ENCODE data around the gene HSPA12B. TPM values are rescaled to one million over a fixed set of nuclear protein-coding genes. Genes with fewer than 3 reads are reported as not detected.

The HSPA12B gene
- total RNA-seq, 1 donor from 2014 or later = 20.4 TPM

DNA sequence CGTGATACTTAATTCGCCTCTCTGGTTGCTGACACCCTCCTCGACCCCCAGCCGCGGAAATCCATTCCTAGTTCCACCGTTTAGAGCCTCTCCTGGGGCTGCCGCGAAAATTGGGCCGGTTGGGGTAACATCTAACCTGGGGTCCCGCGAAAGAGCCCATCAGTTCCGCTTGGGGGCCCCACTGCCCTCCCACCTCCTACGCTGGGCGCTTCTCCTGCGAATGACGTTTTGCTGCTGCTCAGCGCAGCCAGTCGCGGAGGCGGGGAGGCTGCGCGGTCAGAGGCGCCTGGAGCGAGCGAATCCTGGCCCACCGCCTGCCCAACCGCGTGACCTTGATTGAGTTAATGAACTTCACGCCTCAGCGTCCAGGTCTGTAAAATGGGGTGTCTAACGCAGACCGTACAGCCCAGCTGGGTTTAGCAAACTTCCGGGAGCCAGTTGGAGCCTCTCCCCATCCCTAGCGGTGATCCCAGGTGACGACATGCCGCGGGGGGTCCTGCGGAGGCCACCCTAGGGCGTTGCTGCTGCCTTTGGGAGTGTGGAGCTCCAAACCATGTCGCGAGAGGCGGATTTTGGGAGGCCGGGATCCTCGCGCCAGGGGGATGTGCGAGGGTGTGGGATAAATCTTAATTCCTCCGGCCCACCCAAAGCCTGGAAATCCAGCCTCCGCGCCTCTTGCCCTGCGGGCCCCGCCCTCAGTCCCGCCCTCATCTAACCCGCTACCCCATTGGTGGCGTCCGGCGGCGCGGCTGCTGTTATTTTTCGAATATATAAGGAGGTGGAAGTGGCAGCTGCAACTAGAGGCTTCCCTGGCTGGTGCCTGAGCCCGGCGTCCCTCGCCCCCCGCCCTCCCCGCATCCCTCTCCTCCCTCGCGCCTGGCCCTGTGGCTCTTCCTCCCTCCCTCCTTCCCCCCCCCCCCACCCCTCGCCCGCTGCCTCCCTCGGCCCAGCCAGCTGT, 63.3 kb downstream of the HSPA12B start, which contains the start of gene CDC25B:
CDC25B (plus strand) TSS at position 800 of the 958 bp plus-strand sequence. CDS start 222 bp downstream, outside the sequence.
- ATAC-seq (peak; percentile 95), DNase-seq (ENCODE audit: low spot score) (peak; percentile 98)
- intact Hi-C loops (cut with DNase I) = no loop called here

DNA sequence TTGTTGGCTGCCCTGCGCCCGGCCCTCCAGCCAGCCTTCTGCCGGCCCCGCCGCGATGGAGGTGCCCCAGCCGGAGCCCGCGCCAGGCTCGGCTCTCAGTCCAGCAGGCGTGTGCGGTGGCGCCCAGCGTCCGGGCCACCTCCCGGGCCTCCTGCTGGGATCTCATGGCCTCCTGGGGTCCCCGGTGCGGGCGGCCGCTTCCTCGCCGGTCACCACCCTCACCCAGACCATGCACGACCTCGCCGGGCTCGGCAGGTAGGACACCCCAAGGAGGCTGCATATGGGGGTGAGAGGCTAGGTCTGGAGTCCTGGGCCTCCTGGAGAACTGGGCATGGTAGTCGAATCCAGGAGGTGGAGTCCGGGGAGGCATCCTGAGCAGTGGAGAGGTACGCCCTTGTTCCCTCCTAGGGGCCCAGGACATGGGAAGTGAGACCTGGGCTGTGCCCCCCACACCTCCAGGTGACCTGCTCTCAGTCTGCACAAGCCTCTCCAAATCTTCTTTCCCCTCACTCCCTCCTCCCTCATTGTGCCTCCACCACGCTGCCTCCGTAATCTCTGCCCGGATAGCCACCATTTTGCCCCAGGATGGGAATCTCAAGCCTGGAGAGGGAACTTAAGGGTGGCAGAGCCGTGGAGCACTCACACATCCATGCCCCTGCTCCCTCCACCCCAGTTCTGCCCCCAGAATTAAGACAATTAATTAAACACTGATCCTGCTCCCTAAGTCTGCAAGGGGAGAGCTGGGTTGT, 64.2 kb downstream of the HSPA12B start:
- intact Hi-C loops (cut with DNase I) = no loop called here
- DNase-seq (ENCODE audit: low spot score) (no peak), ATAC-seq (no peak)

DNA sequence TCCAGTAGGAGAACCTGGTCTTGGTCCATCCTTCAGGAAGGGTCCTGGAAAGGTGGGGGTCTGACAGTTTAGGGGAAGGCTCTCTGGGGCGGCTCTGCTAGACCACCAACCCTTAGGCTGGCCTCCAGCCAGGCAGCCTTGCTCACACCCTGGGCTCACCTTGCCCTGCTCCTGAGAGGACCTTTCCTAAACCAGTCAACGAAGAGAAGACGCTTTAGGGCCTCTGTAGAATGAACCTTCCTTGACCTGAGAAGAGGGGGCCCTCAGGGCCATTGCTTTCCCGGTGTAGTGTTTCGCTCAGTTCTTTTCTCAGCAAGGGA, 64.7 kb downstream of the HSPA12B start:
- intact Hi-C loops (cut with DNase I) = no loop called here
- DNase-seq (ENCODE audit: low spot score) = no peak

GRCh38 chr20:3797592-3798372, 65.3 kb downstream of the HSPA12B start:
- DNase-seq (ENCODE audit: low spot score) (no peak), ATAC-seq (no peak)
- intact Hi-C loops (cut with DNase I) = no loop called here

More for the DNA sequence above, 64.7 kb downstream of the HSPA12B start:
- ATAC-seq = no peak

- no peak for ATAC-seq
- intact Hi-C loops (cut with DNase I) = no loop called here
- DNase-seq (ENCODE audit: low spot score) = no peak
These were observed 65.9 kb downstream of the HSPA12B start for GRCh38 chr20:3798373-3798768.

GRCh38 chr20:3798908-3799248, 66.4 kb downstream of the HSPA12B start:
- intact Hi-C loops (cut with DNase I) = no loop called here
- ATAC-seq = no peak
- DNase-seq (ENCODE audit: low spot score) = no peak

GRCh38 chr20:3800256-3800877, 67.9 kb downstream of the HSPA12B start:
- no peak for DNase-seq (ENCODE audit: low spot score)
- no peak for ATAC-seq
- intact Hi-C loops (cut with DNase I) = no loop called here

DNA sequence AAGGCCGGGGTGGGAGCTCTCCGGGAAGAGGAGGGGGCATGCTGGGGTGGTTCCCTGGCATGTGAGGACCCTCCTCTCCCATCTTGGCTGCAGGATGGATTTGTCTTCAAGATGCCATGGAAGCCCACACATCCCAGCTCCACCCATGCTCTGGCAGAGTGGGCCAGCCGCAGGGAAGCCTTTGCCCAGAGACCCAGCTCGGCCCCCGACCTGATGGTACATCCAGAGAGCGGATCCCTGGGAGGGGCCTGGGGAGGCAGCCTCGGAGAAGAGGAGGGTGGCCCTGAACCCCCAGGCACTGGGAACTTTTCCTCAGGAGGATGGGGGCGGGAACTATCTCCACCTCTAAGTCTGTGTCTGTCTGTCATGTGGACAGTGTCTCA, 68.4 kb downstream of the HSPA12B start:
- no peak for ATAC-seq
- intact Hi-C loops (cut with DNase I) = no loop called here
- no peak for DNase-seq (ENCODE audit: low spot score)

DNA sequence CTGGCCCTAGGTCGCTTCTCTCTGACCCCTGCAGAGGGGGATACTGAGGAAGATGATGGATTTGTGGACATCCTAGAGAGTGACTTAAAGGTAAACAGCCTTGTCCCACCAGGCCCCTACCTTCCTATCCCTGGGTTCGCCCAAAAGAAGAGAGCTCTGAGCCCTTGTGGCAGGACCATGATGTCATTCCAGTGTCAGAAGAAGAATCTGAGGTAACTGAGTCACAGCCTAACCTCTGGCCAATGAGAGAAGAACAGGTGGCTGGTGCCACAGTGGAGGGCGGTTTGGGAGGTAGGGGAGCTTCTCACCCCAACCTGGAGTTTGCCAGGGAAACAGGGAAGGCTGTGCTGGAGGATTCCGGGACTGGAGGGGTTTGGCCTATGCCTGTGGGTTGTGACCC, 68.8 kb downstream of the HSPA12B start:
- DNase-seq (ENCODE audit: low spot score) (no peak), ATAC-seq (no peak)
- intact Hi-C loops (cut with DNase I) = no loop called here

DNA sequence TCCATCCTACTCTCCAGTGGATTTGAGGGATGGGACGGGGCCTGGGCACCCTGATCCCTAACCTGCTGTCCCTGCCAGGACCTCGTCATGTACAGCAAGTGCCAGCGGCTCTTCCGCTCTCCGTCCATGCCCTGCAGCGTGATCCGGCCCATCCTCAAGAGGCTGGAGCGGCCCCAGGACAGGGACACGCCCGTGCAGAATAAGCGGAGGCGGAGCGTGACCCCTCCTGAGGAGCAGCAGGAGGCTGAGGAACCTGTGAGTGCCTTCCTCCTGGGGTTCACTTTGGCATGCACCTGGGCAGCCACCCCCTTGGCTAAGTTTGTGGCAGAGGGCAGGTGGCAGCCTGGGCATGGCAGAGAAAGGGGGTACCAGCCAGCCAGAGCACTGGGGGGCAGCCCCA, 69.4 kb downstream of the HSPA12B start:
- no peak for ATAC-seq
- DNase-seq (ENCODE audit: low spot score) = no peak
- intact Hi-C loops (cut with DNase I) = no loop called here

Other genes with a start within 250 kb of the HSPA12B start
- not detected for gene GFRA4, start 69.3 kb upstream of the HSPA12B start, total RNA-seq
- gene ADAM33, start 50.7 kb upstream of the HSPA12B start, total RNA-seq = 117 TPM
- 19.2 TPM for gene SIGLEC1, start 20.1 kb upstream of the HSPA12B start, total RNA-seq
- 25.7 TPM for gene ADISSP, start 35.1 kb downstream of the HSPA12B start, total RNA-seq
- gene SPEF1, start 48.8 kb downstream of the HSPA12B start, total RNA-seq = not detected
- 71.0 TPM for gene CENPB, start 54.1 kb downstream of the HSPA12B start, total RNA-seq
- gene CDC25B, start 63.6 kb downstream of the HSPA12B start, total RNA-seq = 55.2 TPM
- gene AP5S1, start 87.9 kb downstream of the HSPA12B start, total RNA-seq = 8.4 TPM
- 37.8 TPM for gene MAVS, start 114.1 kb downstream of the HSPA12B start, total RNA-seq
- gene PANK2, start 156.7 kb downstream of the HSPA12B start, total RNA-seq = 48.5 TPM